ENCODE data around the gene CPE. TPM values are rescaled to one million over a fixed set of nuclear protein-coding genes. Genes with fewer than 3 reads are reported as not detected.

CPE gene
- total RNA-seq, 1 experiment from 2014 or later, result 29.3 TPM

- Histone ChIP-seq H3K9me2 (ENCODE audit: insufficient read depth) (no peaks in the 10 kb centered on the region), H3K36me3 (ENCODE audit: control insufficient read depth in 1 of 2, insufficient read depth in 2 of 2, low read length in 2 of 2) (no peaks in the 10 kb centered on the region), H3K9me3 (ENCODE audit: control insufficient read depth in 1 of 2, insufficient read depth in 1 of 2, low read depth in 1 of 2, low read length in 2 of 2) (no peaks in the 10 kb centered on the region), H3K4me3 (replicated peaks in 1 of 2; ENCODE audit: low read depth in 1 of 2, low read length in 2 of 2) (no peak overlapping the region), H3K27ac (ENCODE audit: low read depth, low read length) (no peak overlapping the region), H3K9ac (ENCODE audit: low read length) (no peak overlapping the region), H3K79me2 (ENCODE audit: insufficient read depth, low read length) (no peaks in the 10 kb centered on the region), H4K20me1 (ENCODE audit: insufficient read depth) (no peaks in the 10 kb centered on the region), H3K4me2 (ENCODE audit: low read length) (no peak overlapping the region), H2AFZ (ENCODE audit: low read depth, low read length, poor library complexity, severe bottlenecking) (no peak overlapping the region), H3K27me3 (ENCODE audit: insufficient read depth, low read length) (no peaks in the 10 kb centered on the region), H3K4me1 (ENCODE audit: control insufficient read depth in 1 of 2, insufficient read depth in 2 of 2, low read length in 2 of 2) (no peaks in the 10 kb centered on the region)
- no TSS peak for BruUV-seq (replicated peaks)
- ATAC-seq (no peak), DNase-seq (ENCODE audit: low read depth, low spot score) (no peak)
- no peak for TF ChIP-seq FOSL1 (IDR thresholded peaks at IDR 0.05; ENCODE audit: low read depth)
- TF ChIP-seq ZBTB33 (IDR thresholded peaks at IDR 0.05; ENCODE audit: extremely low read depth, insufficient replicate concordance, low read length), result no peak
- TF ChIP-seq ELF1 (IDR thresholded peaks at IDR 0.05; ENCODE audit: borderline replicate concordance, low read depth), result no peak
- TF ChIP-seq REST (IDR thresholded peaks at IDR 0.05; ENCODE audit: low read depth), result no peak
- TF ChIP-seq CTCF (IDR thresholded peaks at IDR 0.05 in 2 of 3, conservative IDR thresholded peaks at IDR 0.05 in 1 of 3; ENCODE audit: borderline replicate concordance in 1 of 3, insufficient read depth in 1 of 3, low read depth in 2 of 3, low read length in 2 of 3), result no peak
- no peak for TF ChIP-seq JUND (IDR thresholded peaks at IDR 0.05)
- no peak for TF ChIP-seq TCF7L2 (IDR thresholded peaks at IDR 0.05; ENCODE audit: borderline replicate concordance, extremely low read depth, insufficient read depth, insufficient read length)
- TF ChIP-seq RAD21 (IDR thresholded peaks at IDR 0.05; ENCODE audit: low read depth), result no peak
- no peak for TF ChIP-seq ATF3 (IDR thresholded peaks at IDR 0.05)
- TF ChIP-seq SRF (IDR thresholded peaks at IDR 0.05; ENCODE audit: low read depth), result no peak
- TF ChIP-seq POLR2A (IDR thresholded peaks at IDR 0.05; ENCODE audit: borderline replicate concordance, extremely low read depth, insufficient read depth, insufficient read length), result no peak
- TF ChIP-seq ZNF274 (IDR thresholded peaks at IDR 0.05; ENCODE audit: low read depth, low read length), result no peak
- no peak for TF ChIP-seq CBX3 (IDR thresholded peaks at IDR 0.05; ENCODE audit: low read depth)
- TF ChIP-seq ZFX (IDR thresholded peaks at IDR 0.05), result no peak
- no peak for TF ChIP-seq EGR1 (IDR thresholded peaks at IDR 0.05; ENCODE audit: low read depth)
- TF ChIP-seq EZH2 (IDR thresholded peaks at IDR 0.05), result no peak
- TF ChIP-seq POLR2AphosphoS5 (IDR thresholded peaks at IDR 0.05; ENCODE audit: low read depth, low read length), result no peak
- ChIA-PET CTCF (no interaction called here), POLR2A (no interaction called here), RAD21 (ENCODE audit: low non-redundant PET in 1 of 2, low total read pairs in 2 of 2, uncharacterized antibody in 2 of 2, unreplicated experiment in 2 of 2) (no interaction called here)
- intact Hi-C loops (cut with micrococcal nuclease), result no loop called here
Observed at GRCh38 chr4:165524532-165525190, 145.9 kb downstream of the CPE start.

All from HCT116 (cell line).